Measurements from ENCODE around the gene KCTD7.

- no peak for TF ChIP-seq POLR2A (IDR thresholded peaks at IDR 0.05; ENCODE audit: low read depth, low read length)
- TF ChIP-seq POLR2AphosphoS5 (IDR thresholded peaks at IDR 0.05; ENCODE audit: low read depth, low read length), result no peak
- no peak for TF ChIP-seq TAF1 (IDR thresholded peaks at IDR 0.05; ENCODE audit: low read depth, low read length)
Observed at GRCh38 chr7:66642186-66642585, 13.5 kb downstream of the KCTD7 start.

Data from GM12891 (cell line).